ENCODE measurements around the gene RAI14.

DNA sequence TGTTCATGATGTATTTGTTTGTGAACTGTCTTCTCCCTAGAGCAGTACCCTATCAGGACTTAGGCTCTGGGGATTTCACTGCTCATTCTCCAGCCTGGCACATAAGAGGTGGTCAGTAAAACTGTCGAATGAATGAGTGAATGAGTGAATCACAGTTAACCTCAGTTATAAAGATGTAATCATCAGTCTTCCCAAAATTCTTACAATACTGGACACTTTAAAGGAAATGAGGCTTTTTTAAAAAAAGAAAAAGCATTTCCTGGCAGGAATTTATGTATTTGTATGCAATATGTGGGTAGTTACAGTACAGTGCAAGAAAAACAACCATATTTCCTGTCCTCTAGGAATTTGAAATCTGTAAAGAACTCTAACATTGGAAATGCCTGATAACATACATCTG is 59.6 kb downstream of the RAI14 start:
- TF ChIP-seq, protein P1, sequence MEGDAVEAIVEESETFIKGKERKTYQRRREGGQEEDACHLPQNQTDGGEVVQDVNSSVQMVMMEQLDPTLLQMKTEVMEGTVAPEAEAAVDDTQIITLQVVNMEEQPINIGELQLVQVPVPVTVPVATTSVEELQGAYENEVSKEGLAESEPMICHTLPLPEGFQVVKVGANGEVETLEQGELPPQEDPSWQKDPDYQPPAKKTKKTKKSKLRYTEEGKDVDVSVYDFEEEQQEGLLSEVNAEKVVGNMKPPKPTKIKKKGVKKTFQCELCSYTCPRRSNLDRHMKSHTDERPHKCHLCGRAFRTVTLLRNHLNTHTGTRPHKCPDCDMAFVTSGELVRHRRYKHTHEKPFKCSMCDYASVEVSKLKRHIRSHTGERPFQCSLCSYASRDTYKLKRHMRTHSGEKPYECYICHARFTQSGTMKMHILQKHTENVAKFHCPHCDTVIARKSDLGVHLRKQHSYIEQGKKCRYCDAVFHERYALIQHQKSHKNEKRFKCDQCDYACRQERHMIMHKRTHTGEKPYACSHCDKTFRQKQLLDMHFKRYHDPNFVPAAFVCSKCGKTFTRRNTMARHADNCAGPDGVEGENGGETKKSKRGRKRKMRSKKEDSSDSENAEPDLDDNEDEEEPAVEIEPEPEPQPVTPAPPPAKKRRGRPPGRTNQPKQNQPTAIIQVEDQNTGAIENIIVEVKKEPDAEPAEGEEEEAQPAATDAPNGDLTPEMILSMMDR (conservative IDR thresholded peaks at IDR 0.05) = no peak
- no peak for TF ChIP-seq EZH2 (IDR thresholded peaks at IDR 0.05; ENCODE audit: low read depth)
